Fibroblast of villous mesenchyme (primary cell): ENCODE data around the gene ATG10. TPM values are rescaled to one million over a fixed set of nuclear protein-coding genes. Genes with fewer than 3 reads are reported as not detected.
A peak's percentile ranks its signal among the peaks of the same experiment; 100 is the strongest.

Source experiments
- DNase-seq: peaks from one replicate; pipeline ENCODE4 v3.0.0-alpha.2; 2010; ENCODE audit warnings: low read depth
- H3K4me3 ChIP-seq: 2 replicates; pipeline ENCODE4 v1.5.1; 2011; ENCODE audit warnings: low read depth, mild to moderate bottlenecking, low read length
- CTCF ChIP-seq: IDR thresholded peaks from 2 replicates; pipeline ENCODE4 v1.5.1; 2012; ENCODE audit warnings: low read depth, mild to moderate bottlenecking, low read length; ENCODE audit not compliant: insufficient read depth
- total RNA-seq: library from RNA; depleted of rRNA; stranded (reverse); fragments of >200 nt; gene quantifications from 2 replicates; pipeline ENCODE4 v1.2.3, GENCODE V29; 2012

The ATG10 gene
- total RNA-seq, result 5.8 and 9.1 TPM in 2 replicates

GRCh38 chr5:81971712-81972491, at the start of gene ATG10:
Gene ATG10 (plus strand): TSS chr5:81972023. CDS start chr5:81987571, 15,548 bp downstream.
- TF ChIP-seq CTCF, result no peak
- DNase-seq, result peak; percentile 90
- peak within 1 kb of the TSS; percentile 83 for H3K4me3 ChIP-seq

- H3K4me3 ChIP-seq, result no peak overlapping the region
- TF ChIP-seq CTCF, result no peak
- no peak for DNase-seq
These were observed 49.0 kb upstream of the ATG10 start for GRCh38 chr5:81922854-81923279.

- no peak for TF ChIP-seq CTCF
- no peak for DNase-seq
- H3K4me3 ChIP-seq, result no peak overlapping the region
These were observed 47.4 kb upstream of the ATG10 start for GRCh38 chr5:81924442-81924841.

GRCh38 chr5:81925009-81925408, 46.8 kb upstream of the ATG10 start:
- no peak for TF ChIP-seq CTCF
- no peak for DNase-seq
- H3K4me3 ChIP-seq, result no peak overlapping the region

- H3K4me3 ChIP-seq, result no peak overlapping the region
- no peak for DNase-seq
- TF ChIP-seq CTCF, result no peak
These were observed 45.8 kb upstream of the ATG10 start for GRCh38 chr5:81925981-81926380.

GRCh38 chr5:81936066-81936465, 35.8 kb upstream of the ATG10 start:
- H3K4me3 ChIP-seq, result no peak overlapping the region
- TF ChIP-seq CTCF, result no peak
- no peak for DNase-seq

GRCh38 chr5:81936750-81937149, 35.1 kb upstream of the ATG10 start:
- no peak overlapping the region for H3K4me3 ChIP-seq
- no peak for TF ChIP-seq CTCF
- no peak for DNase-seq
